Activated CD8-positive, alpha-beta memory T cell treated with anti-CD3 and anti-CD28 coated beads, Interleukin-2, amount 50 U/mL, for 48 hours (primary cell): Measurements from ENCODE around the gene ITPK1.
"Not testable (repeated sequence)": the region's sequence is repeated elsewhere in the genome, so short reads cannot be mapped to it uniquely, and the experiment has no call there.

Experiments
- DNase-seq: peaks from one replicate; pipeline ENCODE4 v3.0.0-alpha.2; 2020

Gene ITPK1

GRCh38 chr14:93128725-93129459, 13.2 kb upstream of the ITPK1 start:
- DNase-seq = no peak

- no peak for DNase-seq
Measured at GRCh38 chr14:93126111-93126510, 10.4 kb upstream of the ITPK1 start.

- DNase-seq = no peak
Measured at GRCh38 chr14:93122826-93123225, 7.1 kb upstream of the ITPK1 start.

GRCh38 chr14:93121030-93121834, 5.5 kb upstream of the ITPK1 start:
- DNase-seq = no peak

- DNase-seq = no peak
Measured at GRCh38 chr14:93120517-93120916, 4.8 kb upstream of the ITPK1 start.

- DNase-seq = no peak
Measured at GRCh38 chr14:93116676-93117200, 1.0 kb upstream of the ITPK1 start.

GRCh38 chr14:93115069-93115820, 480 bp downstream of the ITPK1 start:
- peak; percentile 93 for DNase-seq

- DNase-seq = peak; percentile 66
Measured at GRCh38 chr14:93114713-93115068, 1.0 kb downstream of the ITPK1 start.

GRCh38 chr14:93114068-93114710, 1.5 kb downstream of the ITPK1 start:
- peak; percentile 58 for DNase-seq

GRCh38 chr14:93113678-93114067, 2.1 kb downstream of the ITPK1 start:
- DNase-seq = peak; percentile 60

GRCh38 chr14:93112891-93113677, 2.6 kb downstream of the ITPK1 start:
- peak; percentile 88 for DNase-seq

GRCh38 chr14:93111541-93111940, 4.2 kb downstream of the ITPK1 start:
- DNase-seq = not testable (repeated sequence)

GRCh38 chr14:93110856-93111419, 4.8 kb downstream of the ITPK1 start:
- no peak for DNase-seq

- DNase-seq = no peak
Measured at GRCh38 chr14:93109572-93110481, 5.9 kb downstream of the ITPK1 start.

GRCh38 chr14:93108105-93108504, 7.6 kb downstream of the ITPK1 start:
- DNase-seq = no peak

- no peak for DNase-seq
Measured at GRCh38 chr14:93107453-93107852, 8.3 kb downstream of the ITPK1 start.

GRCh38 chr14:93106541-93107156, 9.1 kb downstream of the ITPK1 start:
- DNase-seq = no peak

- DNase-seq = not testable (repeated sequence)
Measured at GRCh38 chr14:93105856-93106255, 9.9 kb downstream of the ITPK1 start.

- DNase-seq = no peak
Measured at GRCh38 chr14:93105362-93105761, 10.4 kb downstream of the ITPK1 start.

- no peak for DNase-seq
Measured at GRCh38 chr14:93104961-93105360, 10.8 kb downstream of the ITPK1 start.
